Activated CD4-positive, alpha-beta T cell treated with anti-CD3 and anti-CD28 coated beads, Interleukin-2, amount 50 U/mL, for 16 hours (primary cell): ENCODE results near the gene TNNT3.
A peak's percentile ranks its signal among the peaks of the same experiment; 100 is the strongest.
"Not testable (repeated sequence)": the region's sequence is repeated elsewhere in the genome, so short reads cannot be mapped to it uniquely, and the experiment has no call there.

Experiments
- DNase-seq: peaks from one replicate; pipeline ENCODE4 v3.0.0-alpha.2; 2020

TNNT3 gene

DNA sequence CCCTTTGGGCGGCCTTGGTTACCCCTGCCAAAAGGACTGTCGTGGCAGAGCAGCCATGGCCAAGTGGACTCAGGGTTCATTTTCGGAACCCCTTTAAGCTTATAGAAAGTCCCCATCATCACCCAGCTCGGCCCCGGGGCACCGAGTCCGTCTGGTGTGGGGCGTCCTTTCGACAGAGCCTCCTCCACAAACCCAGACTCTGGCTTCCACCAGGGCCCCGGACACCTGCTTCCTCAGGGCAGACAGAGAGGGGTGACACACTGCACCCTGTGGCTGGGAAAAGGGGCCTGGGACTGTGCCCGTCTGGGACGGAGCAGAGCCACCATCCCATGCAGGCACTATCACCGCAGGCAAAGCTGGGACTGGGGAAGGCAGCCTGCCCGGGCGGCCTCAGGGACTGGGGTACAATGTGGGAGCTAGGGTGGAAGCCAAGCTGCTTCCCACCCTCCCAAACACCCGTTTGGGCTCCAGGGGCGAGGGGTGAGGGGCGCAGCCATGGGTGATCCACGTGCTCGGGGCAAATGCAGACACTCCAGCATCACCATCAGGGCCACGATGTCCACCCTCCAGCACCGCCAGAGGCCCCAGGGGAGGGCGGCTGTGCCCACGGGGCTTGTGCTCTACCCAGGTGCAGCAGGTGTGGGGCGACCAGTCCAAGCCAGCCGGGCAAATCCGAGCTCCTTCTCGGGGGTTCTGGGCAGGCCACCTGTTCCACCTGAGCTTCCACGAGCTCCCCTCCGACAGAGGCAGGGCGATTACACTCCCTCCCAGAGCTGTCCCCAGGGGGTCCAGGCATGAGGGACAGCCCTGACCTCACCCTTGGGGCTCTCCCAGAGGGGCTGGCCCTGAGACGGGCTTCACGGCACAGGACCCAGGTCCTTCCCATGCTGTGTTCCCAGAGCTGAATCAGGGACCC is 15.9 kb downstream of the TNNT3 start:
- DNase-seq, result no peak

DNA sequence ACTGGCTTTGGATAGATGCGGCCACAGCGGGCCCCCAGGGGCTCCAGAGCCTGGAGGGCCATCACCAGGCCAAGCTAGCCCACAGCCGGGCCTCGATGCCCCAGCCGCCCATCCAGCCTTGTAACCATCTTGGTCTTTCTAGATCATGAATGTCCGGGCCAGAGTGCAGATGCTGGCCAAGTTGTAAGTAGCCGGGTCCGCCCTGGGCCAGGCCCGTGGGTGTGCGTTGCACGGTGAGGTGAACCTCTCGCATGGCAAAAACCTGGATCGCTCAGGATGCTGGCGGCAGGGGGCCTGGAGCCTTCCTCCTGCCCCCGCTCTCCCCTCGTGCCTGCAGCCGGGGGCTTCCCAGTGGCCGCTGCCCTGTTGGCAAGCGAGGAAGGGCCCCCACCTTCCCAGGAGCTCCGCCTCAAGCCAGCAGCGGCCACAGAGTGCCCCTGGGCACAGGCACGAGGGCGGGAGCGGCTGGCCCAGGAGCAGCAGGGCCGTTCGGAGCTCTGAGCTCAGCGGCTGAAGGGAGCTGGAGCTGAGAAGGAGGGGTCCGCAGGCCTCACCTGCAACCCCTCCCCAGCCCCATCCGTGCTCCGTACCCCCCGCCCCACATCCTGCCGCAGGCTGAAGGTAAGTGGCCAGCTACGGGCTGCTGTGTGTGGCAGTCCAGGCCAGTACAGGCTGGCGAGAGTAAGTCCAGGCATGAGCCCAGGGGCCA is 16.7 kb downstream of the TNNT3 start:
- DNase-seq, result no peak

DNA sequence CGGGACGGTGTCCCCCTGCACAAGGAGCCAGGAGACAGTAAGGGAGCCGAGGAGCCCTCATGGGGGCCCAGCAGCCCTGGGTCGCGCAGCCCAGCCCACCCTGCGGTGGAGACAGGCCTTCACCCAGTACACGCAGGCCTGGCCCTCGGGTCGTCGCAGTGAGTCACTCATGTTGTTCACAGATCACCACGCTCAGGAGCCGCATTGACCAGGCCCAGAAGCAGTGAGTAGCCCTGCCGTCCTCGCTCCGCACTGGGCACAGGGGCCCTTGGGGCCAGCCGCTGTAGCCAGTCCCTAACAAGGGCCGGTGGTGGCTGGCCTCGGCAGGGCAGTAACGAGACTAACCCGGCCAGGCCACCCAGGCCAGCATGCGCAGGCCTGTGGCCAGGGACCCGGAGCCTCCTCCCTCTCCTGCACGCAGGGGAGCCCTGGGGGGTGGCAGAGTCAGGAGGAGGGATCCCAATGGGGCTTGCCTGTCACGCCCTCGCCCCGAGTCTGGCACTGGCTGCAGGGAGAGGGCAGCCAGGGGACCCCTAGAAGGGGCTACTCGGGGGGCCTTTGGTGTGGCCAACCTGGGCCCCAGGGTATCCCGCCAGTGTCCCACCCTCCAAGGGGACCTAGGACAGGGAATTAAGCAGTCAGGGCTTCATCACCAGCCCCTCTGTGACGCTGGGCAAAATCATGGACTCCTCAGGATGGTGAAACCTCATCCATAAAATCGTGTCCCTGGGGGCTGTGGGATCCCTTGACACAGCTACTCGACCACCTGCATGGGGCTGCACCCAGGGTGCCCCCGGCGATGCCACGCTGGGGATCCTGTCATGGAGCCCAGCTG is 17.5 kb downstream of the TNNT3 start:
- no peak for DNase-seq

DNA sequence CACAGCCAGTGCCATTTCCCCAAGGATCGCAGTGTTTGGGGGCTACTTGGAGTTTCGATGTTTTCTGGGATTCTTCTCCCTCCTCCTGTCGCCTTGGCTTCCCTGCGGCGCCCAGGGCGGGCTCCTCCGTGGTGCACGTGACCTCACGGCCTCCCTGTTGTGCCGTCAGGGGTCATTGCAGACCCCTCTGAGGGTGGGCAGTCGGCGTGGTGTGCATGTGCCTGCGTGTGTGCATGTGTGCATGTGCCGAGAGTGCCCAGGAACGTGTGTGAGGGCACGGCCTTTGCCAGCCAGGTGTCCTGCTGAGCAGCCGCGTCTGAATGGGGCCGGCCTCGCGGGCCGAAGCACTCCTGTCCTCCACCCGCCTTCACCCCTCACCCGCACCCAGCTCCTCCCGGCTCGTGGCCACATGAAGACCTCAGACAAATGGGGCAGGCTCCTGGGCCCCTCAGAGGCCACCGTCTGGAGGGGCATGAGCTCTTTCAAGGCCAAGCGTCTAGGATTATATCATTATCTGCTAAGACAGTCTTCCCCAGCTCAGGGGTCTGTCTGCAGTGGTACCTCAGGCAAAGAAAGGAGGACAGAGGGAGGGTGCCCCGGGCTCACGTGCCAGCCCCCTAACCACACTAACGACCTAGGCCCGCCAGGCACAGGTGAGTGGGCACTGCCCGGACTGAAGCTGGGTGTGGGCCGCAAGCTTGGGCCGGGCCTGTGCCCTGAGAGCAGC is 18.3 kb downstream of the TNNT3 start:
- DNase-seq, result no peak

DNA sequence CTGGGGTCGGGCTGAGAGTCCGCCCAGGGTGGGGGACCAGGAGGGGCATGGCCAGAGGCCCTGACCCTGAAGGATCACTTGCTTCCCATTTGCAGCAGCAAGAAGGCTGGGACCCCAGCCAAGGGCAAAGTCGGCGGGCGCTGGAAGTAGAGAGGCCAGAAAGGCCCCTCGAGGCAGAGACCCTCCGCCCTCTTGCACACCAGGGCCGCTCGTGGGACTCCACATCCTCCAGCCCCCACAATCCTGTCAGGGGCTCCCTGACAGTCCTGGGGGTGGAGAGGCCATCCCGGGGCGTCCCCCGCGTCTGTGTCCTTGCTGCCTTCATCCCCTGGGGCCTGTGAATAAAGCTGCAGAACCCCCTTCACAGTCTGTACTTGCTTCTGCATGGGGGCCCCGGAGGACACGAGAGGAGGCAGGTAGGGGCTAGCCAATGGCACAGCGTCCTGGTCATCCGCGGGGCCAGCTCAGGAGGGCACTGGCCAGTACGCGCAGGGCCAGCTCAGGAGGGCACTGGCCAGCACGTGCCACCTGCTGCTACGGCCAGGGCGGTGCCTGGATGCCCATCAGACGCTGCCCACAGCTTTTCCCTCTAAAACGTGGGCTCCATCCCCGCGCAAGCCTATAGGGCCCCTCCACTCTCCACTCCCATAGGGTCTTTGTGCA is 19.0 kb downstream of the TNNT3 start:
- DNase-seq, result no peak

DNA sequence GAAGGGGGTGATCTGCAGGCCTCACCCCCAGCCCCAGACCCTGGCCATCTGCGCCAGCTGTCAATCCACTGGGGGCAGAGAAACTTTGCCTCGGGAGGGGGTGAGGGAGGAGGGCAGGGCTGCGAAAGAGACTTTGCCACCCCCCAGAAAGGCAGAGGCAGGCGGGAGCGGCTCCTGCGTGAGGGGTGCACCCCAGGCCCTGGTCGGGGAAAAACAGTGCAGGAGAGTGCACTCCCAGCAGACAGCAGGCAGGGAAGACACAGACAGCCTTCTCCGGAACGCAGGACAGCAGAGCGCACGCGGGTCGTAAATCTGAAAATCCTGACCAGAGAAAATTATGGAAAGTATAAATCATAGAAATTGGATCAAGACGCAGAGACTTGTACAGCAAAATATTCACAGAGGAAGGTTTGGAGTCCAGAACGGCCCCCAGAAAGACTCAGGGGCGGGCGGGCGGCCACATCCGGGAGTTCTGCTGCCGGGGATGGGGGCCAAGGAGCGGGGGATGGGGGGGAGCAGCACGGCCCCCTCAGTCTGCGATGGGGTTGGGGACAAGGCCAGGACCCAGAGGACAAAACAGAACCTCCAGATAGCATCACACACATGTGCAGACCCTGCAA is 19.6 kb downstream of the TNNT3 start:
- DNase-seq, result no peak

DNA sequence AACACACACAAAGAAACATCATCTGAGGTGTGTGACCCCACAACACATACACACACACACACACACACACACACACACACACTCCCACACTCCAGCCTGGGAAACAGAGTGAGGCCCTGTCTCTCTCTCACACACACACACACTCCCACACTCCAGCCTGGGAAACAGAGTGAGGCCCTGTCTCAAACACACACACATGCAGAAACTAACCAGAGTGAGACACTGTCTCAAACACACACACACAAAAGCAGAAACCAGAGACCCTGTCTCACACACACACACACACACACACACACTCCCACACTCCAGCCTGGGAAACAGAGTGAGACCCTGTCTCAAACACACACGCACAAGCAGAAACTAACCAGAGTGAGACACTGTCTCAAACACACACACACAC is 20.3 kb downstream of the TNNT3 start:
- DNase-seq, result not testable (repeated sequence)

DNA sequence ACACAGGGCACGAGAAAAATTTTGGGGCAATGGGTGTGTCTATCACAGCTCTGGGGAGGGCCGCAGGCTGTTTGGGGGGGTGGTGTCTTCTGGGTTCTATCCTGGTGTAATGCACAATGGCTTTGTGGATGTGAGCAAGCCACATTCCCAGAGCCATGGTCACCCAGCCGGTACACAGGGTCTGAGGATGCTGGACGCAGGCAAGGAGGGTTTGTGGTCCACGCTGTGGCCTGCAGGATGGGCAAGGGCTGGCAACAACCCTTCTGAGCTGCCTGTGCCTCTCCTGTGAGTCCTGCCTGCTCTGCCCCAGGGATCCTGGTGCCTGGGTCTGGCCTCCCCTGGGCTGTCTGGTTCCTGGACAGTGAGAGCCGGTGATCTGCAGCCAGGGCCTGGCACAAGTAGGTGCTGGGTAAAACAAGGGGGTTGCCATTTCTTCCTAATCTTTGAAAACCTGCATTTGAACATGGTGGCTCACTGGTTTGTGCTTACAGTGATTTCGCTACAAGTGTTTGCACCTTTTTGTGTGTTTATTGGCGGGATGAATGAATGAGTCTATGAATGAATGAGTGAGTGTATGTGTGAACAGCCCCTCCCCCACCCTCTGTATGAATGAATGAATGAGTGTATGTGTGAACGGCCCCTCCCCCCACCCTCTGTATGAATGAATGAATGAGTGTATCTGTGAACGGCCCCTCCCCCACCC is 23.2 kb downstream of the TNNT3 start:
- DNase-seq, result no peak

DNA sequence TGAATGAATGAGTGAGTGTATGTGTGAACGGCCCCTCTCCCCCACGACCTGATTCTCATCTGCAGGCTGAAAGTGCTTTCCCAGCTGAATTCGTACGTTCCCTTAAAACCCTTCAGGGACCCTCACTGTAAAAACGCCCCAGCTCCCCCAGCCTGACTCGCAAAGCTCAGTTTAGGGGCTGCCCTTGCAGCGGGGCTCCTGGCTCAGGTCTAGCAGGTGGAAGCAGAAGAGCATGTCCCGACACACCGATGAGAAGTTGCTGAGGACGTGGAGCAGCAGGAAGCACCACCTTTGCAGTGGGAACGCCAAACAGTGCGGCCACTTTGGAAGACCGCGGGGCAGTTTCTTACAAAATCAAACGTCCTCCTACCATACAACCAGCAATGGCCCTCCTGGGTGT is 24.1 kb downstream of the TNNT3 start:
- DNase-seq, result no peak

DNA sequence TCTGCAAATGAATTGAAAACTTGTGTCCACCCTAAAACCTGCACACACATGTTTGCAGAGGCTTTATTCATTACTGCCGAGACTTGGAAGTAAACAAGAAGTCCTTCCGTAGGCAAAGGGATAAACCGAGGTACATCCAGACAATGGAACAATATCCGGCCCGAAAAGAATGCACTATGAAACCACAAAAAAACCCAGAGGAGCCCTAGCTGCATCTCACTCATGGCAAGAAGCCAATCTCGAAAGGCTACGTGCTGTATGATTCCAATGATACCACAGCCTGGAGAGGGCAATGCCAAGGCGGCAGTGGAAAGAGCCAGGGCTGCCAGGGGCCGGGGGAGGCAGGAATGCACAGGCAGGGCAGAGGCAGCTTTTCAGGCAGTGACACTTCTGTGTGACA is 24.5 kb downstream of the TNNT3 start:
- DNase-seq, result no peak

DNA sequence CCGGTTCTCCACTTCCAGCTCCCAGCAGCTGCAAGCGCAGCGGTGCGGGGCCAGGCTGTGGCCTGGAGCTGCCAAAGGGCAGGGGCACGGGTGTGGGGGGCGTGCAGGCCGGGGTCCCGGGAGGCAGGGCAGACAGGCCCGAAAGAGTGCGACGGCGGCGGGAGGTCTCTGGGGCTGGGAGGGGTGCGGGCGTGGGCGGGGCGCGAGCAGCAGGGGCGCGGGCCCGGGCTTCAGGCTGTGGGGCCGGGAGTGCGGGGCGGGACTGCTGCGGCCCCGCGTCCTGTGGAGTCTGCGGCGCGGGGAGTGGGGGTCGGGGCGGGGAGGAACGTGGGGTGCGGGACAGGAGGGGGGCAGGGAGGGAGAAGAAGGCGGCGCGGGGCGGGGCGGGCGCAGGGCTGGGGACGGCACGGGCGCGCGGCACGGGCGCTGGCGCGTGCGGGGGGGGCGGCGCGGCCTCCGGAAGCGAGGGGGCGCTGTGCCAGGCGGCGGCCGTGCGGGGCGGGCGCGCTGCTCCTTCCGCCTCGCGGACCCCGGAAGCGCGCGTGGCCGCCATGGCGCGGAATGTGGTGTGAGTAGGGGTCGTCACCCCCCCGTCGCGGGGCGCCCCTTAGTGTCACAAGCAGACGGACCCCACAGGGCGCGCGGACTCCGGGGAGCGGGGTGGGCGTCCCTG is 27.4 kb downstream of the TNNT3 start, which contains the start of gene MRPL23:
MRPL23 (plus strand) TSS at position 521 of the 673 bp plus-strand sequence; CDS start at position 552, 31 bp downstream.
- DNase-seq, result no peak

DNA sequence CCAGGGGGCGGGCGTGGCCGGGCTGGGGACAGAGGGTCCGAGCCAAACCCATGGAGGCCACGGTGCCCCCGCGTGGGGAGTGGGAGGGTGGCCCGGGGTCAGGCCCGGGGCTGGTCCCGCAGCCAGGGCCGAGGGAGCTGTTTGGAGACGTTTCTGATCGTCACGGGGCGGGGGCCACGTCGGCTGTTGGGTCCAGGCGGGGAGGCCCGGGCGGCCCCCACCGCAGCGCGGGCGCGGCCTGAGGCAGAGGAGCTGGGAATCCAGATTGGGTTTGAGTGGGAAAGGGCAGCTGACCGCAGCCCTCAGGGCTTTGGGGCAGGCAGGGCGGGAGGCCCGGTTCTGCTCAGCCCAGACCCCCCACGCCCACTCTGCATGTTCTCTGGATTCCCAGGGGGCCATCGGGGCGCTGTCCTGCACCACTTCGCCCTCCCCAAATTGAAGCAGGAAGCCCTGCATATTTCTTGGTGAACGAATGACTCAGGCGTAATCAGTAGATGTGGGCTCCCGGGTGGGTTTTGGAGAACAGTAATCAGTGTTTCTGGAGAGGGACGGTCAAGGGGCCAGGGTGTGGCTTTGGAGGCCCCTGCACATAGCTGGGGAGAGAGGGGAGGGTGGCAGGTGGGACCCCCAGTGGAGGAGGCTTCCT is 28.2 kb downstream of the TNNT3 start:
- DNase-seq, result no peak

DNA sequence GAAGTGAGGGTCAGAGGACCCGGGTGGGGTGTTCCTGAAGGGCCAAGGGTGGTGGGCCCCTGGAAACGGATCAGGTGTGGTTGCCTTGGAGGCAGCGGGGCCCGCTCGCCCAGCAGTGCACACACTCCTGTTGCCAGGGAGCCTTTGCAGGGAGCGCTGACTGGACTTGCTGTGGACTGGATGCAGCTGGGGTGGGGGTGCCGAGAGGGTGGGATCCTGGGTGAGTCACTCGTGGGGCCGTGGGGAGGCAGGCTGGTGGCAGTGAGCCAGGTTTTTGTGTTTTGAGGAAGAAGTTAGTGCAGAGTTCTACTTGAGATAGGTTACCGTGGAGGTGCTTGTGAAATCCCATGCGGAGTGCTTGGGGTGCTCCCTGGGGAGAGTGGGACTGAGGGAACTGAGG is 28.9 kb downstream of the TNNT3 start:
- DNase-seq, result no peak

DNA sequence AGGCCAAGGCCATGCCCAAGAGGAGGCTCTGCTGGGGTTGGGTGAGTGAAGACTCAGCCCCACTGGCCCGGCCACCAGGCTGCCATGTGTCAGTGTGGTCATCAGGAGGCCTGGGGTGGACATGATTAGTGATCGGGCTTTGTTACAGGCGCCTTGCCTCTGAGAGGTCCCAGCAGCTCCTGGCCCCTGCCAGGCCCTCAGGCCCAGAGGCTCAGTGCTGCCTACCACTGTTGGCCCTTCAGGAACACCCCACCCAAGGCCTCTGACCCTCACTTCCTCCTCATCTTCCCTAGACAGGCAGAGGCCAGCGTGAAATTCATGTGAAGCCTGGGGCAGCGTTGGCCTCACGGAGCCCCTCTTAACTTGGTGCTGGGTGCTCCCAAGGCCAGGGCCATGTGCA is 29.8 kb downstream of the TNNT3 start:
- no peak for DNase-seq

DNA sequence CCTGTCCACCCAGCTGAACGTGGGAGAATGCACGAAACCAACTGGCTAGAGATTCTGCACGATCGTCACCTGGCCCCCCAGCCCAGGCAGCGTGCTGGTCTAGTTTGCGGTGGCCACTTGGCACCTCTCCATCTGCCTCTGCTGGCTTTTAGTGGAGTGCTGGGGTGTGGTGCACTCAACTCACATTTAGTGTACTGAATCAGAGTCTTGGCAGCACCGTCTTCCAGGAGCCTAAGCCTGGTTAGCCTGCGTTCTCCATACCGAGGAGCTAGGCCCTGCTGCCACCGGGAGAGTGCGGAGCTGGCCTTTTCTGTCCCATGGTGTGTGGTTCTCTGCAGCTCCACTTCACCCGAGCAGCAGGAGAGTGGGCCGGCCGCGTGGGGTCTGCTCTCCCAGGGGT is 30.4 kb downstream of the TNNT3 start:
- DNase-seq, result no peak

DNA sequence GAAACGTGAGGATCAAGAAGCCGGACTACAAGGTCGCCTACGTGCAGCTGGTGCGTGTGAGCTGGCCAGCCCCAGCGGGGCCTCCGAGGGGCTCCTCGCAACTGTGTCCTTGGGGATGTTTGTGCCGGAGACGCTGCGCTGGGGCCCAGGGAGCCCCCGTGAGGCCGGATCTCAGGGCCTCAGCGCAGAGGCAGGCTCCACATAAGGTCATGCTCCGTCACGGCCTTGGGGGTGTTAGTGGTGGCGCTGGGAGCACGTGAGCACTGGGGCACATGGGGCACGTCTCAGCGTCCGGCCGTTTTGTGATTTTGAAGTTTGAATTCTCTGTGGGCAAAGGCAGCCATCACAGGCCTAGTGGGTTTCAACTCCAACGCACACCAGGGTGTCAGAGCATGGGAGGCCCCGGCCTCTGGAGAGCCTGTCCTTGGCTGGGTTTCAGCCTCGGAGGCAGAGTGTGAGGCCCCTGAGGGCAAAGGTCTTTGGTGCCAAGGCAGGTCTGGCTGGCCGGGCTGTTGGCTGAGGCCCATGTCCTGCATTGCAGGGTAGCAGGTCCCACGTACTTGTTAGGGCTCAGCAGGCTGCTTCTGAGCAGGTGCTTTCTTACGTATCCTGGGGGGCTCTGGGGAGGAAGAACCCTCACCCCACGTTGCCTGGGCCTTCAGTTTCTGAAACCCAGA is 33.4 kb downstream of the TNNT3 start:
- DNase-seq, result no peak

DNA sequence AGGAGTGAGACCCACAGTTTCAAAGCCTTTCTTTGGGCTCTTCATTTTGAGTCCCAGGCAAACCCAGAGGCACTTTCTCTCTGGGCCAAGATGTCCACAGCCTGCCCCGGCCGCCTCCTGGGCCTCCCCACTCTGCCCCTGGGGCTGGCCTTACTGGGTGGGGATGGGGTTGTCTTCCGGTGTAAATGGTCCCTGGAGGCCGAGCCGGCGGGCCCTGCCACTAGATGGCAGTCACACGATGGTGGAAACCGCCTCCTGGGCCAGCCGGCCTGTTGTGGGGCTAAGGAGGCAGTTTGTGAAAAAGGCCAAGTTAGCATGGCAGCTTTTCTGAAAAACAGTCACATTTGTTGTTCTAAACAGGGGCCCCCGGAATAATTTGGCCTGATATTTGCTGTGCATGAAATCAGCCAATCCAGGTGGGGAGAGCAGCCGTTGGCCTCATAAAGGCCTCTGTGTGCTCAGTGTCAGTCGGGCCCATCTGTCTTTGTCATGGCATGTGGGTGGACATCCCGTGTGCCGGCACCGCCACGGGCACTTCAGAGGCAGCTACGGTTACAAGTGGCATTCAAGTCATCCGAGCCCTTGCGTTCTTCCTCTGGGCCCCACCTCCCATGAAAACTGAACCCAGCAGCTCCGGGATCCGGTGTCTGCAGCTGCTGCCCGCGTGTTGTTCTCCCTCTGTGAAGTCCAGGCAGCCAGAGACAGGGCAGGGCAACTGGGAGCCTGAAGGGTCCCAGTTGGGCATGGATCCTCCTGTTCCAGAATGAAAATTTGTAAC is 34.2 kb downstream of the TNNT3 start:
- peak; percentile 13 for DNase-seq

DNA sequence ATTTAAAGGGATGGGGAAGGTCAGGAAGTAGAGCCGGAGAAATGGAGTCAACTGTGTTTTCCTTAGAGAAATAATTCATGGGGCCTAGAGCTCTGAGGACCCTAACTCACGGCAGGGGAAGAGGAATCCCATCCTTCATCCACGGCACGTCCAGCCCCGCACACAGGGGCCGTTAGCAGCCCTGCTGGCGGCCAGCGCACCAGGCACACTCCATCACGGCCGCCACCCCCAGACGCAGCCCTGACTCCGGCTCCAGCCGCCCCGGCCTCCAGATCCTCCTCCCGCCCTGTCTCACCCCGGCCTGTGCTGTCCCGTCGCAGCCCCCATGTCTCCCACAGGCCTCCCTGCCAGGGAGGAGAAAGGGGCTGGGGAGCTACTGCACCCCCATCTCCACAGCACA is 38.9 kb downstream of the TNNT3 start:
- DNase-seq, result no peak
